Vagina (tissue), 2 donors: ENCODE measurements around the gene EXO1. TPM values are rescaled to one million over a fixed set of nuclear protein-coding genes. Genes with fewer than 3 reads are reported as not detected.

ENCODE experiments used
- DNase-seq, 2 donors: peaks; one replicate each; pipeline ENCODE4 v3.0.0-alpha.2; 2017; ENCODE audit errors: extremely low spot score in 2 of 2
- H3K27ac ChIP-seq: fragments of 200-600 bp; sonication (generic); one replicate; pipeline ENCODE4 v1.5.1; 2019
- H3K27me3 ChIP-seq: fragments of 200-600 bp; sonication (generic); one replicate; pipeline ENCODE4 v1.5.1; 2019
- H3K36me3 ChIP-seq, 2 donors: fragments of 200-600 bp; sonication (generic); one replicate each; pipeline ENCODE4 v1.5.1; 2017 to 2019
- H3K4me1 ChIP-seq: fragments of 200-600 bp; sonication (generic); one replicate; pipeline ENCODE4 v1.5.1; 2019
- H3K4me3 ChIP-seq, 2 donors: fragments of 200-600 bp; sonication (generic); 1 replicate in 1 of 2; 2 replicates in 1 of 2; pipeline ENCODE4 v1.5.1; 2016 to 2019
- H3K9me3 ChIP-seq: fragments of 200-600 bp; sonication (generic); one replicate; pipeline ENCODE4 v1.5.1; 2019
- POLR2A ChIP-seq, 2 donors: fragments of 450-650 bp; IDR thresholded peaks; one replicate each; pipeline ENCODE4 v1.6.1; 2017; ENCODE audit warnings: antibody characterized with exemption in 2 of 2, mild to moderate bottlenecking in 2 of 2, moderate library complexity in 2 of 2
- POLR2AphosphoS5 ChIP-seq, 2 donors: sonication (generic); formaldehyde crosslinking; IDR thresholded peaks; one replicate each; pipeline ENCODE4 v1.9.0; 2017; ENCODE audit warnings: antibody characterized with exemption in 2 of 2, mild to moderate bottlenecking in 2 of 2, low read depth in 1 of 2; ENCODE audit not compliant: insufficient read depth in 1 of 2
- intact Hi-C: fragments of 100-400 bp; cut with DNase I; formaldehyde crosslinking; loops from one replicate; pipeline ENCODE4 v1.15.1; 2023
- total RNA-seq: library from RNA; depleted of rRNA; stranded (reverse); fragments of >200 nt; gene quantifications from one replicate; pipeline ENCODE4 v1.2.3, GENCODE V29; 2016
- TF ChIP-seq, protein P1 (sequence below), 3 experiments: fragments of 450-650 bp in 2 of 3; fragments of 200-600 bp in 1 of 3; sonication (generic) in 1 of 3; IDR thresholded peaks; one replicate each; pipeline ENCODE4 v1.5.1; 2017 to 2019; ENCODE audit warnings: antibody characterized with exemption in 3 of 3, mild to moderate bottlenecking in 2 of 3, moderate library complexity in 2 of 3

Gene EXO1
- total RNA-seq, 1 donor from 2014 or later: 10.6 TPM

DNA sequence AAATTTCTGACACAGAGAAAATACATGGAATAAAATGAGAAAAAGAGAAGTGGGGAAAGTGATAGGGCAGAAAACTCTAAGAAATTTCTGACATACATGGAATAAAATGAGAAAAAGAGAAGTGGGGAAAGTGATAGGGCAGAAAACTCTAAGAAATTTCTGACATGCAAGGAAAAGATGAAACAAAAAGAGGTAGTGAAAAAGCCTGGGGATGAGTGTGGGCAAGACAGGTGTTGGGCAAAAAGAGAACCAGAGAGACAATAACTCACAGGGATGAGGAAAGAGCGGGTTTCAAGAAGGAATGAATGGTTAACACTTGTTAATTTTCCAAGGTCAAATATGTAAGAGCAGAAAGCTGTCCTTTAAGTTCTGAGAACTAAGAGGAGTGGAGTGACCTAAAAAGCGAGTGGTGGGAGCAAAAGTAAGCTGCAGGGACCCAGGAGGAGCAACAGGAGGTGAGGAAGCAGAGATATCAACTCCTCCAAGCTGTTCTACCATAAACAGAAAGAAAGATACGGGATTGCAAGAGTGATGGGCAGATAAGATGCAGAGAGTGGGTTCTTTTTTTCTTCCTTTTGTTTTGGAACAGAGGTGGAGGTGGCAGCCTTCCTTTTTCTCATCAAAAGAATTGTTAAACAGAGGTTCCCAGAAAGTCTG is 29.9 kb upstream of the EXO1 start:
- no peak for DNase-seq
- Histone ChIP-seq H3K27me3 (no peaks in the 10 kb centered on the region), H3K27ac (no peak overlapping the region), H3K4me1 (no peaks in the 10 kb centered on the region), H3K9me3 (no peaks in the 10 kb centered on the region), H3K36me3 (no peaks in the 10 kb centered on the region), H3K4me3 (no peak overlapping the region)
- TF ChIP-seq POLR2AphosphoS5 (IDR thresholded peaks at IDR 0.05; ENCODE audit: insufficient read depth in 1 of 2, low read depth in 1 of 2): no peak
- TF ChIP-seq, protein P1, sequence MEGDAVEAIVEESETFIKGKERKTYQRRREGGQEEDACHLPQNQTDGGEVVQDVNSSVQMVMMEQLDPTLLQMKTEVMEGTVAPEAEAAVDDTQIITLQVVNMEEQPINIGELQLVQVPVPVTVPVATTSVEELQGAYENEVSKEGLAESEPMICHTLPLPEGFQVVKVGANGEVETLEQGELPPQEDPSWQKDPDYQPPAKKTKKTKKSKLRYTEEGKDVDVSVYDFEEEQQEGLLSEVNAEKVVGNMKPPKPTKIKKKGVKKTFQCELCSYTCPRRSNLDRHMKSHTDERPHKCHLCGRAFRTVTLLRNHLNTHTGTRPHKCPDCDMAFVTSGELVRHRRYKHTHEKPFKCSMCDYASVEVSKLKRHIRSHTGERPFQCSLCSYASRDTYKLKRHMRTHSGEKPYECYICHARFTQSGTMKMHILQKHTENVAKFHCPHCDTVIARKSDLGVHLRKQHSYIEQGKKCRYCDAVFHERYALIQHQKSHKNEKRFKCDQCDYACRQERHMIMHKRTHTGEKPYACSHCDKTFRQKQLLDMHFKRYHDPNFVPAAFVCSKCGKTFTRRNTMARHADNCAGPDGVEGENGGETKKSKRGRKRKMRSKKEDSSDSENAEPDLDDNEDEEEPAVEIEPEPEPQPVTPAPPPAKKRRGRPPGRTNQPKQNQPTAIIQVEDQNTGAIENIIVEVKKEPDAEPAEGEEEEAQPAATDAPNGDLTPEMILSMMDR (IDR thresholded peaks at IDR 0.05): no peak
- no peak for TF ChIP-seq POLR2A (IDR thresholded peaks at IDR 0.05)
- intact Hi-C loops: no loop called here

DNA sequence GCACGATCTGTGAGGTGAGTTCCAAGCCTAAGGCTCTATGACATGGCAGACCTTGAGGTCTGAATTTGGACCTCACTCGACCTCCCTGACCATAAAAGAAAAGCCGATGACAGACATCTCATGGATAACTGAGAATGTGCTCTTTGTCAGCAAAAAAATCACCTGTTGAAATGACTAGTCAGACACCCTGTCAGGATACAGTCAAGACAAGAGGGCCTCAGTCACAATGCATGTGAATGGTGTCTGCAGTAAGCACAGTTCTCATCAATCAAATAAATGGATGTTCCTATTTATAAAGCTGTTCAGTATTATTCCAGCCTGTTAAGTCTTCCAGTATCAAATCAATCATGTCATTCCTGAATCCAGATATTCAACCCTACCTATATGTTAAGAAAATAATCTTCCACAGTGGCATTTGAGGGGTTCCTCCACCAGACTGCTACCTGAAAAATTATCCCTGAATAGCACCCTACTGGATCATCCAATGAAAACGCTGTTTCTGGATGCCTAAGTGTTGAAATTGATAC is 28.6 kb upstream of the EXO1 start:
- no peaks in the 10 kb centered on the region for H3K9me3 ChIP-seq
- TF ChIP-seq, protein P1 (IDR thresholded peaks at IDR 0.05): no peak
- no peak for TF ChIP-seq POLR2AphosphoS5 (IDR thresholded peaks at IDR 0.05; ENCODE audit: insufficient read depth in 1 of 2, low read depth in 1 of 2)
- TF ChIP-seq POLR2A (IDR thresholded peaks at IDR 0.05): no peak
- no peaks in the 10 kb centered on the region for H3K4me1 ChIP-seq
- no peaks in the 10 kb centered on the region for H3K36me3 ChIP-seq
- no peak overlapping the region for H3K4me3 ChIP-seq
- no peak for DNase-seq
- no peak overlapping the region for H3K27ac ChIP-seq
- H3K27me3 ChIP-seq: no peaks in the 10 kb centered on the region
- intact Hi-C loops: no loop called here

DNA sequence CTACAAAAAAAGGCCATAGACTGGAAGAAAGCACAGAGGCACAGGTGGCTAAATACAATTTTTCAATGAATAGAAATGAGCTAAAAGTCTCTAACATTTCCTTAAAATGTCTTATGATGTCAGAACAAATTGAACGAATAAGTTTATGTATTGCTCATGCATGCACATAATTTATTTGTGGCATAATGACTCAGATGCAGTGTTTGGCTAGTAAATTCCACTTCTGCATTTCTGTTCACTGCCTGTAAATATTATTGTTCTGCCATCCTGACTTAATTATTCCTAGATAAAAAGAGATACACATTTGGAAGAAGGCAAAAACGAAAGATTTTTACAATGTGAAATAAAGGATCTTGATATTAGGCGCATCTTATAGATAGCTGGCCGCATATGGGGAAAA is 26.6 kb upstream of the EXO1 start:
- Histone ChIP-seq H3K36me3 (no peaks in the 10 kb centered on the region), H3K4me1 (no peaks in the 10 kb centered on the region), H3K9me3 (no peaks in the 10 kb centered on the region), H3K27me3 (no peaks in the 10 kb centered on the region), H3K27ac (no peak overlapping the region), H3K4me3 (no peak overlapping the region)
- no peak for DNase-seq
- TF ChIP-seq POLR2A (IDR thresholded peaks at IDR 0.05): no peak
- intact Hi-C loops: no loop called here

DNA sequence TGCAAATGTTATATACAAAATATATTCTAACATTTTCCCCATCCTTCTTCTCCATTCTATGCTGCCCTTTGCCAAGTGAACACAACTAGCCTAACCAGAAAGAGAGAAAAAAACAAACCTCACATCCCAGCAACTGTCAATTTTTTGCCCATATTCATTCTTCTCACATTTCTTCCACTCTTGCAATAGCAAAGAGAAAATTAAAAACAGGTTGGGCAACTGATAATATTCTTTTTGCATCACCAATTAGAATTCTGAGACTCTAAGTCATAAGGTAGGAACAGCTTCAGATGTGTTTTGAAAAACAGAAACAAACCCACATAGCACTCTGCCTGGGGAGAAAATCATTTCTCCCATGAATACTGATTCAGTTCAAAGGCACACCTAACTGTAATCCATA is 25.2 kb upstream of the EXO1 start:
- Histone ChIP-seq H3K27me3 (no peaks in the 10 kb centered on the region), H3K4me1 (no peaks in the 10 kb centered on the region), H3K27ac (no peak overlapping the region), H3K36me3 (no peaks in the 10 kb centered on the region), H3K4me3 (no peak overlapping the region), H3K9me3 (no peaks in the 10 kb centered on the region)
- no peak for DNase-seq
- TF ChIP-seq POLR2AphosphoS5 (IDR thresholded peaks at IDR 0.05; ENCODE audit: insufficient read depth in 1 of 2, low read depth in 1 of 2): no peak
- TF ChIP-seq, protein P1 (IDR thresholded peaks at IDR 0.05): no peak
- TF ChIP-seq POLR2A (IDR thresholded peaks at IDR 0.05): no peak
- intact Hi-C loops: no loop called here

DNA sequence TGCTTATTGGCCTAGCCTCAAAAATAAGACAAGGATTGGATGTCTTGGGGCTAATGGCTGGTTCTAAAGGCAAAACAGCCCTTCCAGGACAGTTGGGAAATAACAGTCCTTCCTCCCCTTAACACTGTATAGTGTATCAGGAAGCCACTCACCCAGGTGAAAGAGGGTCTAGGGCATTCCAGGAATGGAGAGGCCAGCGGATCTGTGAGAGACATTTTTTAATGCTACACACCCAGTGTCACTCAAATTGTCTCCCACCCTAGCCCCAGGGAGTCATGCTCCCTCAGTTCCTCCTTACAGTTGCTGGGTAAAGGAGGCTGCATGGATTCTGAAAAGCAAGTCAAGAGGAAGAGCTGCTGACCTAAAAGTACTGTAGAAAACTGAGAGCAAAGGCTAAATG is 24.1 kb upstream of the EXO1 start:
- intact Hi-C loops: no loop called here
- Histone ChIP-seq H3K27ac (no peak overlapping the region), H3K4me1 (no peaks in the 10 kb centered on the region), H3K36me3 (no peaks in the 10 kb centered on the region), H3K9me3 (no peaks in the 10 kb centered on the region), H3K4me3 (no peak overlapping the region), H3K27me3 (no peaks in the 10 kb centered on the region)
- no peak for DNase-seq
- TF ChIP-seq, protein P1 (IDR thresholded peaks at IDR 0.05): no peak
- TF ChIP-seq POLR2AphosphoS5 (IDR thresholded peaks at IDR 0.05; ENCODE audit: insufficient read depth in 1 of 2, low read depth in 1 of 2) (no peak), POLR2A (IDR thresholded peaks at IDR 0.05) (no peak)
